A673 (cell line): ENCODE measurements around the gene MED10. TPM values are rescaled to one million over a fixed set of nuclear protein-coding genes. Genes with fewer than 3 reads are reported as not detected.

Experiments used
- BruUV-seq: library from RNA; stranded (reverse); fragments of 400-500 nt; replicated peaks from 2 replicates; lab custom pipeline; 2021; lab: Mats Ljungman, UMichigan
- CTCF ChIA-PET: fragments of 300-600 bp; sonication (Branson Sonifier 250); formaldehyde crosslinking; loops from one replicate; lab custom pipeline; 2022; ENCODE audit warnings: antibody characterized with exemption; lab: Charles Lee
- POLR2A ChIA-PET: fragments of 300-600 bp; sonication (Branson Sonifier 250); formaldehyde crosslinking; loops from one replicate; lab custom pipeline; 2022; ENCODE audit warnings: antibody characterized with exemption; ENCODE audit not compliant: low non-redundant PET; lab: Charles Lee
- DNase-seq: peaks from one replicate; pipeline ENCODE4 v3.0.0-alpha.2; 2015; ENCODE audit warnings: low spot score
- H3K27ac ChIP-seq: fragments of 200-600 bp; sonication (generic); 2 replicates; pipeline ENCODE4 v1.5.1; 2016; ENCODE audit warnings: mixed run types, low read depth, mild to moderate bottlenecking, mixed read lengths, antibody characterized with exemption, low read length; ENCODE audit not compliant: poor library complexity, severe bottlenecking
- H3K27me3 ChIP-seq: fragments of 200-600 bp; sonication (generic); replicated peaks from 2 replicates; pipeline ENCODE4 v1.6.1; 2017; ENCODE audit warnings: mixed run types, low read depth, mild to moderate bottlenecking, mixed read lengths, antibody characterized with exemption, low read length; ENCODE audit not compliant: insufficient read depth, poor library complexity
- H3K36me3 ChIP-seq: fragments of 200-600 bp; sonication (generic); 2 replicates; pipeline ENCODE4 v1.6.1; 2016; ENCODE audit warnings: mixed run types, mild to moderate bottlenecking, mixed read lengths, antibody characterized with exemption, low read length; ENCODE audit not compliant: insufficient read depth, poor library complexity, severe bottlenecking
- H3K4me1 ChIP-seq: fragments of 200-600 bp; sonication (generic); 2 replicates; pipeline ENCODE4 v1.6.1; 2017; ENCODE audit warnings: mixed run types, mild to moderate bottlenecking, mixed read lengths, antibody characterized with exemption, low read length; ENCODE audit not compliant: insufficient read depth, poor library complexity, severe bottlenecking
- H3K4me3 ChIP-seq: fragments of 200-600 bp; sonication (generic); 2 replicates; pipeline ENCODE4 v1.5.1; 2016; ENCODE audit warnings: low read depth, mixed run types, mild to moderate bottlenecking, mixed read lengths, low read length; ENCODE audit not compliant: poor library complexity, severe bottlenecking
- H3K9me3 ChIP-seq: fragments of 200-600 bp; sonication (generic); 2 replicates; pipeline ENCODE4 v1.6.1; 2016; ENCODE audit warnings: mixed run types, low read depth, mild to moderate bottlenecking, mixed read lengths, antibody characterized with exemption, low read length; ENCODE audit not compliant: poor library complexity, severe bottlenecking
- CTCF ChIP-seq: fragments of 300-800, 200-600 bp; sonication (generic); conservative IDR thresholded peaks from 2 replicates; pipeline ENCODE4 v1.5.1; 2017; ENCODE audit warnings: low read depth, mild to moderate bottlenecking, antibody characterized with exemption, low read length, moderate library complexity, mixed read lengths
- EZH2 ChIP-seq: fragments of 200-600 bp; sonication (generic); IDR thresholded peaks from 2 replicates; pipeline ENCODE4 v1.6.1; 2017; ENCODE audit warnings: borderline replicate concordance, low read depth, mild to moderate bottlenecking, mixed read lengths, antibody characterized with exemption, low read length; ENCODE audit not compliant: poor library complexity, severe bottlenecking
- intact Hi-C: fragments of 100-400 bp; cut with micrococcal nuclease; formaldehyde crosslinking; loops from one replicate; pipeline ENCODE4 v1.10.0; 2022; ENCODE audit not compliant: unreplicated experiment
- total RNA-seq: library from RNA; stranded (reverse); gene quantifications from 2 replicates; pipeline ENCODE4 v1.2.3, GENCODE V29; 2021

MED10 gene
- total RNA-seq, 1 experiment from 2014 or later, result 59.9 TPM

DNA sequence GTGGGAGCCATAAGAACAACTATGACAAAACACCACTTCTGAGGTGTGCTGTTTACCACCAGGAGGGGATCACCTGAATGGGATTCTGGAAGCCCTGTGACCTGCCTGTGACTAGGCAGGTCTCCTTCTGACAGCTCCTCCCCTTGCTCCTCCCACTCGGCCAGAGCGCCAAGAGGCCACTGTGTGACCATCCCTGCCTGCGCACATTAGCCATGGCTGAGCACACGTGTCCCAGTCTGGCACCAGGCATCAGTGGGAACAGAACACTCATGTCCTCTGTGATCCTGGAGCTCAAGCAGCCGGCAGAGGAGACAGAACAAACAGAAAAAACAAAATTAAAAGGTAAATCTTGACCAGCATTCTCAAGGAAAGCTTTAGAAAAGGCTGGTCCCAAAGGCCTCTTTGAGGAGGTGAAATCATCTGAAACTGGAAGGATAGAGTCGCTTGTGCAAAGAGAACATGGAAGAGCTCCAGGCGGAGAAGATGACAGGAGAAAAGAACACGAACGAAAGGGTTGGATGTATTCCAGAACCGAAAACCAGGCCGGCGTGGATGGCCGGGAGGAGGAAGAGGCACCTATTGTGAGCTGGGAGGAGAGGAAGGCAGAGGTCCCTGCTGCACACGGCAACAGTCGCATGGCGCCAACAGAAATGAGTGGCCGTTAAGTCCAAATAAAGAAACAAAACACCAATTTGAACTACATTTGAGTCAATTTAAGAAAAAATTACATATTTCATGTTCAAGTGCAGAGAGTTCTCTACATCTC lies 5.1 kb downstream of the MED10 start:
- ChIA-PET POLR2A (no interaction called here), CTCF (no interaction called here)
- Histone ChIP-seq H3K4me1 (peaks cover 5% of the 10 kb centered on the region), H3K27ac (no peak overlapping the region), H3K27me3 (no peaks in the 10 kb centered on the region), H3K36me3 (peaks cover 79% of the 10 kb centered on the region), H3K4me3 (no peak overlapping the region), H3K9me3 (no peaks in the 10 kb centered on the region)
- no peak for TF ChIP-seq EZH2
- no peak for TF ChIP-seq CTCF
- no peak for DNase-seq
- intact Hi-C loops, result loop anchor here (10.0 kb wide), 1 partner anchor 202 kb away; no protein-coding TSS in a partner anchor
- no TSS peak for BruUV-seq

GRCh38 chr5:6372251-6373080 lies 5.9 kb downstream of the MED10 start:
- BruUV-seq, result no TSS peak
- Histone ChIP-seq H3K27ac (no peak overlapping the region), H3K9me3 (no peaks in the 10 kb centered on the region), H3K4me1 (peaks cover 5% of the 10 kb centered on the region), H3K27me3 (no peaks in the 10 kb centered on the region), H3K4me3 (no peak overlapping the region), H3K36me3 (peaks cover 79% of the 10 kb centered on the region)
- CTCF ChIA-PET, result no interaction called here
- intact Hi-C loops, result loop anchor here (10.0 kb wide), 1 partner anchor 202 kb away; no protein-coding TSS in a partner anchor
- no peak for TF ChIP-seq CTCF
- no peak for TF ChIP-seq EZH2
- POLR2A ChIA-PET, result no interaction called here
- no peak for DNase-seq

- intact Hi-C loops, result loop anchor here (10.0 kb wide), 1 partner anchor 204 kb away; no protein-coding TSS in a partner anchor
- no TSS peak for BruUV-seq
- peaks cover 71% of the 10 kb centered on the region for H3K36me3 ChIP-seq
These were observed 7.1 kb downstream of the MED10 start for GRCh38 chr5:6371079-6371810.

More at GRCh38 chr5:6371079-6371810, 7.1 kb downstream of the MED10 start:
- no peaks in the 10 kb centered on the region for H3K4me1 ChIP-seq
- ChIA-PET CTCF (no interaction called here), POLR2A (no interaction called here)
- no peak for TF ChIP-seq CTCF
- no peak for TF ChIP-seq EZH2
- no peak for DNase-seq
- H3K27me3 ChIP-seq, result no peaks in the 10 kb centered on the region
- H3K9me3 ChIP-seq, result no peaks in the 10 kb centered on the region
- H3K4me3 ChIP-seq, result no peak overlapping the region
- H3K27ac ChIP-seq, result no peak overlapping the region
